ENCODE data around the gene RAC2.

- TF ChIP-seq BRCA1 (IDR thresholded peaks at IDR 0.05; ENCODE audit: low read depth, low read length) (no peak), EZH2 (IDR thresholded peaks at IDR 0.05; ENCODE audit: low read depth, low read length, severe bottlenecking) (no peak), SUZ12 (IDR thresholded peaks at IDR 0.05; ENCODE audit: low read length) (no peak), CTBP2 (IDR thresholded peaks at IDR 0.05; ENCODE audit: borderline replicate concordance, insufficient read depth, insufficient read length, low read length) (no peak)
- TF ChIP-seq, protein P1, sequence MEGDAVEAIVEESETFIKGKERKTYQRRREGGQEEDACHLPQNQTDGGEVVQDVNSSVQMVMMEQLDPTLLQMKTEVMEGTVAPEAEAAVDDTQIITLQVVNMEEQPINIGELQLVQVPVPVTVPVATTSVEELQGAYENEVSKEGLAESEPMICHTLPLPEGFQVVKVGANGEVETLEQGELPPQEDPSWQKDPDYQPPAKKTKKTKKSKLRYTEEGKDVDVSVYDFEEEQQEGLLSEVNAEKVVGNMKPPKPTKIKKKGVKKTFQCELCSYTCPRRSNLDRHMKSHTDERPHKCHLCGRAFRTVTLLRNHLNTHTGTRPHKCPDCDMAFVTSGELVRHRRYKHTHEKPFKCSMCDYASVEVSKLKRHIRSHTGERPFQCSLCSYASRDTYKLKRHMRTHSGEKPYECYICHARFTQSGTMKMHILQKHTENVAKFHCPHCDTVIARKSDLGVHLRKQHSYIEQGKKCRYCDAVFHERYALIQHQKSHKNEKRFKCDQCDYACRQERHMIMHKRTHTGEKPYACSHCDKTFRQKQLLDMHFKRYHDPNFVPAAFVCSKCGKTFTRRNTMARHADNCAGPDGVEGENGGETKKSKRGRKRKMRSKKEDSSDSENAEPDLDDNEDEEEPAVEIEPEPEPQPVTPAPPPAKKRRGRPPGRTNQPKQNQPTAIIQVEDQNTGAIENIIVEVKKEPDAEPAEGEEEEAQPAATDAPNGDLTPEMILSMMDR (IDR thresholded peaks at IDR 0.05; ENCODE audit: control extremely low read depth in 1 of 3, insufficient read depth in 1 of 3, low read depth in 1 of 3, low read length in 3 of 3) = no peak
- TF ChIP-seq, protein P2, sequence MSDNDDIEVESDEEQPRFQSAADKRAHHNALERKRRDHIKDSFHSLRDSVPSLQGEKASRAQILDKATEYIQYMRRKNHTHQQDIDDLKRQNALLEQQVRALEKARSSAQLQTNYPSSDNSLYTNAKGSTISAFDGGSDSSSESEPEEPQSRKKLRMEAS (IDR thresholded peaks at IDR 0.05) = no peak
Measured at GRCh38 chr22:37223965-37224551, 20.0 kb downstream of the RAC2 start.
